Mucosa of descending colon (tissue), 3 donors: Measurements from ENCODE around the gene BACE1. TPM values are rescaled to one million over a fixed set of nuclear protein-coding genes. Genes with fewer than 3 reads are reported as not detected.
"Not testable (repeated sequence)": the region's sequence is repeated elsewhere in the genome, so short reads cannot be mapped to it uniquely, and the experiment has no call there.

Experiments used
- ATAC-seq: fragments of 200-7000 bp; cut with Tn5 transposase; one replicate; pipeline ENCODE4 v1.9.1; 2020; ENCODE audit warnings: mild to moderate bottlenecking, moderate library complexity
- DNase-seq, 3 donors: peaks; one replicate each; pipeline ENCODE4 v3.0.0-alpha.2; 2020
- H3K36me3 ChIP-seq: fragments of 200-600 bp; one replicate; pipeline ENCODE4 v1.8.0; 2021; ENCODE audit warnings: low read depth, mild to moderate bottlenecking
- H3K4me1 ChIP-seq: fragments of 200-600 bp; one replicate; pipeline ENCODE4 v1.8.0; 2021; ENCODE audit warnings: low read depth, mild to moderate bottlenecking
- H3K4me3 ChIP-seq: fragments of 200-600 bp; one replicate; pipeline ENCODE4 v1.8.0; 2021; ENCODE audit warnings: mild to moderate bottlenecking
- H3K9me3 ChIP-seq: fragments of 200-600 bp; one replicate; pipeline ENCODE4 v1.8.0; 2021; ENCODE audit warnings: mild to moderate bottlenecking
- intact Hi-C, 2 donors: fragments of 100-400 bp; cut with DNase I in 1 of 2; cut with micrococcal nuclease in 1 of 2; formaldehyde crosslinking; loops; one replicate each; pipeline versions ENCODE4 v1.11.0 to v1.11.1; 2022; cut with DNase I, micrococcal nuclease
- total RNA-seq, 3 donors: library from RNA; stranded (reverse); fragmentation: NEBNext Ultra II Directional in 2 of 3; extraction: Animal tissue kit (Norgen Biotek cat#: 25700) in 2 of 3; gene quantifications; one replicate each; pipeline versions ENCODE4 v1.2.1 to v1.2.4, GENCODE V29; 2021 to 2023
- TF ChIP-seq, protein P1 (sequence below): fragments of 200-600 bp; IDR thresholded peaks from one replicate; pipeline ENCODE4 v1.8.0; 2022; ENCODE audit warnings: antibody characterized with exemption, mild to moderate bottlenecking
- donor health status: DM: no; HTN: no; CAD: no; lungs with moderate emphysema.
- donor health status: DM: no; HTN: no; CAD: no.
- donor health status: DM: no; HTN: yes; CAD: no.

BACE1 gene
- total RNA-seq, 3 donors from 2014 or later, result 7.8 to 23.0 (median 10.2) TPM

DNA sequence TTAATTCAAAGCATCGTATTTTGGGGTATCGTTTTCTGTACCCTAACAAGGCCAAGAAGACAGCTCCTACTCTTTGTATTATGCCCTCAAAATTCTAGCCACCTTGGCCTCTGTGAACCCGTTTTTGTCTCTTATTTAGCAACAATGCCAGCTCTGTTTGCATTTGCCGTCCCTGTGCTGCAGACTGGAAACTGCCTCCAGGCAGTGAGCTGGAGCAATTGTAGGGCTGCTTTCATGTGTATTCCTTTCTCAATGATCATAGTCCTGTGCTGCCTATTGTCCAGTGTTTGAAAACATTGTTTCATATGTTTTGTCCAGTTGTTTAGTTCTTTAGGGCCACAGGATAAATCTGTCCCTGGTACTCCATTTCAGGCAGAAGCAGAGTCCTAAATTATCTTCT lies 44.8 kb downstream of the BACE1 start:
- Histone ChIP-seq H3K36me3 (no peaks in the 10 kb centered on the region), H3K4me1 (no peaks in the 10 kb centered on the region), H3K9me3 (peaks cover 5% of the 10 kb centered on the region), H3K4me3 (no peak overlapping the region)
- ATAC-seq (no peak), DNase-seq (no peak)
- intact Hi-C loops, result no loop called here
- TF ChIP-seq, protein P1, sequence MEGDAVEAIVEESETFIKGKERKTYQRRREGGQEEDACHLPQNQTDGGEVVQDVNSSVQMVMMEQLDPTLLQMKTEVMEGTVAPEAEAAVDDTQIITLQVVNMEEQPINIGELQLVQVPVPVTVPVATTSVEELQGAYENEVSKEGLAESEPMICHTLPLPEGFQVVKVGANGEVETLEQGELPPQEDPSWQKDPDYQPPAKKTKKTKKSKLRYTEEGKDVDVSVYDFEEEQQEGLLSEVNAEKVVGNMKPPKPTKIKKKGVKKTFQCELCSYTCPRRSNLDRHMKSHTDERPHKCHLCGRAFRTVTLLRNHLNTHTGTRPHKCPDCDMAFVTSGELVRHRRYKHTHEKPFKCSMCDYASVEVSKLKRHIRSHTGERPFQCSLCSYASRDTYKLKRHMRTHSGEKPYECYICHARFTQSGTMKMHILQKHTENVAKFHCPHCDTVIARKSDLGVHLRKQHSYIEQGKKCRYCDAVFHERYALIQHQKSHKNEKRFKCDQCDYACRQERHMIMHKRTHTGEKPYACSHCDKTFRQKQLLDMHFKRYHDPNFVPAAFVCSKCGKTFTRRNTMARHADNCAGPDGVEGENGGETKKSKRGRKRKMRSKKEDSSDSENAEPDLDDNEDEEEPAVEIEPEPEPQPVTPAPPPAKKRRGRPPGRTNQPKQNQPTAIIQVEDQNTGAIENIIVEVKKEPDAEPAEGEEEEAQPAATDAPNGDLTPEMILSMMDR, result no peak

DNA sequence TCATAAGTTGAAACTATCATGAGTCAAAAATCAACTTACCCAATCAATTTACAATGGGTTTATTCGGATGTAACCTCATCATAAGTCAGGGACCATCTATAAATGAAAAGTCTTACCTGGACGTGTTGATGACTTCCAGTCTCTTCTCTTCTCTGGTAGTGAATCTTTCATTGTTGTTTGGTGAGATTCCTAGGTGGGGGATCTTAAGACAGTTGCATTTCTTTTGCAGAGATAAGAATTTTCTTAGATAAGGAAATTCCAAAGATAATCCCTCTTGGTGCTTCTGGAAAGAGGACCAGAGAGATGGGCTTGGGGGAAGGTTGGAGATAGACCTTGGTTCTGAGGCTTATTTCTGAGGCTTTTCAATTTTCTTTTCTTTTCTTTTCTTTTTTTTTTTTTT lies 46.2 kb downstream of the BACE1 start:
- TF ChIP-seq, protein P1, result no peak
- peaks cover 5% of the 10 kb centered on the region for H3K9me3 ChIP-seq
- DNase-seq (no peak), ATAC-seq (no peak)
- H3K4me1 ChIP-seq, result no peaks in the 10 kb centered on the region
- no peak overlapping the region for H3K4me3 ChIP-seq
- intact Hi-C loops, result no loop called here
- H3K36me3 ChIP-seq, result no peaks in the 10 kb centered on the region

DNA sequence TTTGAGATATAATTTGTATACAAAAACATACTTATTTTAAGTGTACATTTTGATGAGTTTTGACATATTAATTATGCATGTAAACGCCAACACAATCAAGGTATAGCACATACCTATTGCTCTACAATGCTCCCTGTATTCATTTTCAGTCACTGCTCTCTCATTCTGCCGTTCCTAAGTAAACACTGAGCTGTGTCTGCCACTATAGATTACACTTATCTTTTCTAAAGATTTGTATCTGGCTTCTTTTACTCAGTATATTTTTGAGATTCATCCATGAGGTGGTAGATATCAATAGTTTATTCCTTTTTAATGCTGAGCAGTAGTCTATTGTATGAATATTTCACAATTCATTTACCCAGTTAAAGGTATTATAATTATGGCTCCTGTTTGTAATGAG lies 50.3 kb downstream of the BACE1 start:
- H3K4me1 ChIP-seq, result no peaks in the 10 kb centered on the region
- no peak for ATAC-seq
- intact Hi-C loops, result no loop called here
- no peaks in the 10 kb centered on the region for H3K36me3 ChIP-seq
- no peak overlapping the region for H3K4me3 ChIP-seq
- TF ChIP-seq, protein P1, result no peak
- no peaks in the 10 kb centered on the region for H3K9me3 ChIP-seq
- DNase-seq, result no peak

DNA sequence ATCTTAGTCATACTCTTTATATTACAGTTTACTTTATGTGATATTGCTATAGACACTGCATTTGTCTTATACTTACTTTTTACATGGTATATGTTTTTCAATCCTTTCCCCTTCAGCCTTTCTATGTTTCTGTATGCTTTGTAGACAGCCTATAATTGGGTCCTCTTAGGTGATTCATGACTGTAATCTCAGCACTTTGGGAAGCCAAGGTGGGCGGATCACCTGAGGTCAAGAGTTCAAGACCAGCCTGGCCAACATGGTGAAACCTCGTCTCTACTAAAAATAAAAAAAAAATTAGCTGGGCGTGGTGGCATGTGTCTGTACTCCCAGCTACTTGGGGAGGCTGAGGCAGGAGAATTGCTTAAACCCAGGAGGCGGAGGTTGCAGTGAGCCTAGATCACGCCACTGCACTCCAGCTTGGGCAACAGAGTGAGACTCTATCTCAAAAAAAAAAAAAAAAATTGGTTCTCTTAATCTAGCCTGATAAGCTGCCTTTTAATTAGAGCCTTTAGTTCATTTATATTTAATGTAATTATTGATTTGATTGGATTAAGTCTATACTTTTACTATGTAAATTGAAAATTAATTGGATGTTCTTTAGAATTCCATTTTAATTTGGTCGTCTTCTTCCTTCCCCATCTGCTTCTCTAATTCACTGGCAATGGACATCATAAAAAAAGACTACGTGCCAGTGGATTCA lies 51.3 kb downstream of the BACE1 start:
- DNase-seq, ATAC-seq, H3K4me1 ChIP-seq, intact Hi-C loops, H3K4me3 ChIP-seq, H3K9me3 ChIP-seq, H3K36me3 ChIP-seq: not testable (repeated sequence)

DNA sequence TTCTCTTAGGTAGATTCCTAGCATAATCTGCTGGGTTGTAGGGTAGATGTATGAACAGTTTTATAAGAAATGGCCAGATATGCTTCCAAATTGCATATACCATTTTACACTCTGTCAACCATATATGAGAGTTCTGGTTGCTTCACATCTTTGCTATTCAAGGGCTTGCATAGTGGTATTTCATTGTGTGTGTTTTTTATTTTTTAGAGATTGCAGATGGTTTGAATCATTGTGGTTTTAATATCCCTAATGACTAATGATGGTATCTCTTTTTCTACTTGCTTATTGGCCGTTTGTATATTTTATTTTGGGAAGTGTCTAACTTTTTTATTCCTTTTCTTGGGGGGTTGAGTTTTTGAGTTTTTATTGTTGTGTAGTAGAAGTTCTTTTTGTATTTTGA lies 56.6 kb downstream of the BACE1 start:
- ATAC-seq, result no peak
- H3K4me3 ChIP-seq, result no peak overlapping the region
- H3K4me1 ChIP-seq, result no peaks in the 10 kb centered on the region
- intact Hi-C loops, result no loop called here
- TF ChIP-seq, protein P1, result no peak
- no peaks in the 10 kb centered on the region for H3K9me3 ChIP-seq
- H3K36me3 ChIP-seq, result no peaks in the 10 kb centered on the region
- DNase-seq, result no peak

DNA sequence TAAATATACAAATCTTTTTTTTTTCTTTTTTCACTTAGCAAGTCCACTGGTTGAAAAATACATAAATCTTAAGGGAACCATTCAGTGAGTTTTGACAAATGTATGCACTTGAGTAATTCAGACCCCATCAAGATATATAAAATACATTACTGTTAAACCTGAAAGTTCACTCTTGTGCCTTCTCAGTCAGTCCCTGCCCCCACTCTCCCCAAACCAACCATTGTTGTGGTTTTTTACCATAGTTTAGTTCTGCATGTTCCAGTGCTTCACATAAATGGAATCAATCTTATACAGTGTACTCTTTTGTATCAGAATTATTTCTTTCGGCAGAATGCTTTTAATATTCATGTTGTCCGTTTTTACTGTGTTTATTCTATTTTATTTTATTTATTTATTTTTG lies 57.5 kb downstream of the BACE1 start:
- ATAC-seq (no peak), DNase-seq (no peak)
- intact Hi-C loops, result no loop called here
- TF ChIP-seq, protein P1, result no peak
- Histone ChIP-seq H3K4me1 (no peaks in the 10 kb centered on the region), H3K4me3 (no peak overlapping the region), H3K36me3 (no peaks in the 10 kb centered on the region), H3K9me3 (no peaks in the 10 kb centered on the region)
